NCI-H2227 (cell line): Measurements from ENCODE around the gene A1BG.

Experiments
- DNase-seq: peaks from one replicate; lab custom pipeline; 2025; ENCODE audit not compliant: unreplicated experiment; lab: John Stamatoyannopoulos, UW

A1BG gene

GRCh38 chr19:58352760-58353671, at the start of gene A1BG:
Gene A1BG, minus strand, starts transcription at chr19:58353492. Its CDS starts 55 bp downstream, at chr19:58353437.
- DNase-seq, result no peak

GRCh38 chr19:58401840-58402421, 48.6 kb upstream of the A1BG start:
- peak; percentile 81 for DNase-seq

GRCh38 chr19:58400916-58401839, 47.9 kb upstream of the A1BG start:
- DNase-seq, result peak; percentile 100

GRCh38 chr19:58400316-58400915, 47.1 kb upstream of the A1BG start:
- DNase-seq, result peak; percentile 85

- DNase-seq, result no peak
These were observed 46.6 kb upstream of the A1BG start for GRCh38 chr19:58399903-58400302.

GRCh38 chr19:58398545-58398944, 45.3 kb upstream of the A1BG start:
- no peak for DNase-seq

- no peak for DNase-seq
These were observed 44.8 kb upstream of the A1BG start for GRCh38 chr19:58398087-58398486.

- DNase-seq, result no peak
These were observed 44.3 kb upstream of the A1BG start for GRCh38 chr19:58397533-58398037.

GRCh38 chr19:58396691-58397532, 43.6 kb upstream of the A1BG start:
- no peak for DNase-seq

GRCh38 chr19:58395979-58396627, 42.8 kb upstream of the A1BG start:
- no peak for DNase-seq

GRCh38 chr19:58395220-58395978, 42.1 kb upstream of the A1BG start, which contains the start of gene RNF225:
Gene RNF225, plus strand, starts transcription at chr19:58395656. Its CDS starts 434 bp downstream, at chr19:58396090.
- DNase-seq, result no peak

- DNase-seq, result no peak
These were observed 41.5 kb upstream of the A1BG start for GRCh38 chr19:58394821-58395219.

- no peak for DNase-seq
These were observed 40.4 kb upstream of the A1BG start for GRCh38 chr19:58393725-58394033.

- DNase-seq, result no peak
These were observed 39.8 kb upstream of the A1BG start for GRCh38 chr19:58392945-58393724.

GRCh38 chr19:58388175-58388526, 34.9 kb upstream of the A1BG start:
- no peak for DNase-seq

GRCh38 chr19:58387338-58388174, 34.3 kb upstream of the A1BG start:
- DNase-seq, result peak; percentile 72
